ENCODE data around the gene KIF5A.
"Not testable (repeated sequence)": the region's sequence is repeated elsewhere in the genome, so short reads cannot be mapped to it uniquely, and the experiment has no call there.

Gene KIF5A

DNA sequence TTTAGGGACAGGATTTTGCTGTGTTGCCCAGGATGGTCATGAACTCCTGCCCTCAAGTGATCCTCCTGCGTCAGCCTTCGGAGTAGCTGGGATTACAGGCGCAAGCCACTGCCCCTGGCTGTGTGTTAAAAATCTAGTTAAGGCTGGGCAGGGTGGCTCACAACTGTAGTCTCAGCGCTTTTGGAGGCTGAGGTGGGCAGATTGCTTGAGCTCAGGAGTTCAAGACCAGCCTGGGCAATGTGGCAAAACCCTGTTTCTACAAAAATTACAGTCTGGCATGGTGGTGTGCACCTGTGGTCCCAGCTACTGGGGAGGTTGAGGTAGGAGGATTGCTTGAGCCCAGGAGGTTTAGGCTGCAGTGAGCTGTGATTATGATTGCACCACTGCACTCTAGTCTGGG lies 38.7 kb upstream of the KIF5A start:
- Histone ChIP-seq H3K4me3 (IDR thresholded peaks at IDR 0.05; ENCODE audit: insufficient read depth, low read depth, low read length) (no peak overlapping the region), H3K79me2 (ENCODE audit: insufficient read depth, low read depth) (no peaks in the 10 kb centered on the region), H2AFZ (ENCODE audit: low read depth) (no peak overlapping the region), H3K4me1 (ENCODE audit: low read depth, poor library complexity, severe bottlenecking) (no peaks in the 10 kb centered on the region), H3K36me3 (ENCODE audit: insufficient read depth) (peaks cover 35% of the 10 kb centered on the region; the same call in 1 of the 2 replicates), H3K9ac (no peak overlapping the region), H3K27ac (no peak overlapping the region), H3K4me2 (no peak overlapping the region), H3K27me3 (ENCODE audit: insufficient read depth, low read depth) (no peaks in the 10 kb centered on the region), H4K20me1 (ENCODE audit: insufficient read depth) (no peaks in the 10 kb centered on the region)
- TF ChIP-seq CTCF (conservative IDR thresholded peaks at IDR 0.05; ENCODE audit: low read depth, low read length): no peak

- no peak overlapping the region for H3K4me2 ChIP-seq
- H3K27me3 ChIP-seq (ENCODE audit: insufficient read depth, low read depth): no peaks in the 10 kb centered on the region
- H3K36me3 ChIP-seq (ENCODE audit: insufficient read depth): peaks cover 40% of the 10 kb centered on the region; the same call in 1 of the 2 replicates
- peaks cover under 1% of the 10 kb centered on the region for H3K4me1 ChIP-seq (ENCODE audit: low read depth, poor library complexity, severe bottlenecking)
- no peak overlapping the region for H3K9ac ChIP-seq
- H4K20me1 ChIP-seq (ENCODE audit: insufficient read depth): no peaks in the 10 kb centered on the region
- H3K27ac ChIP-seq: no peak overlapping the region
- no peak overlapping the region for H2AFZ ChIP-seq (ENCODE audit: low read depth)
- H3K79me2 ChIP-seq (ENCODE audit: insufficient read depth, low read depth): no peaks in the 10 kb centered on the region
- no peak for TF ChIP-seq CTCF (conservative IDR thresholded peaks at IDR 0.05; ENCODE audit: low read depth, low read length)
- H3K4me3 ChIP-seq (IDR thresholded peaks at IDR 0.05; ENCODE audit: insufficient read depth, low read depth, low read length): no peak overlapping the region
Observed at GRCh38 chr12:57511588-57512325, 38.1 kb upstream of the KIF5A start.

DNA sequence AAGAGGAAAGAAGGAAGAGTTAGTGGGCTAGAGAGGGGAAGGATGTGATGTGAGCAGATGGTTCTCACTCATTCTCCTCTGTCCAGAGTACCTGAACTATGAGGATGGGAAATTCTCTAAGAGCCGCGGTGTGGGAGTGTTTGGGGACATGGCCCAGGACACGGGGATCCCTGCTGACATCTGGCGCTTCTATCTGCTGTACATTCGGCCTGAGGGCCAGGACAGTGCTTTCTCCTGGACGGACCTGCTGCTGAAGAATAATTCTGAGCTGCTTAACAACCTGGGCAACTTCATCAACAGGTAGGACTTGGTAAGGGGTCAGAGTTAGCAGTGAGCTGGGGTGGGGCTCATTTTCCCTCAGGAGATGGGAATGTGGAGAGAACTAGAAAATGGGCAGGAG lies 37.2 kb upstream of the KIF5A start:
- Histone ChIP-seq H3K36me3 (ENCODE audit: insufficient read depth) (peaks cover 44% of the 10 kb centered on the region; the same call in 1 of the 2 replicates), H3K27me3 (ENCODE audit: insufficient read depth, low read depth) (no peaks in the 10 kb centered on the region), H3K9ac (no peak overlapping the region), H2AFZ (ENCODE audit: low read depth) (no peak overlapping the region), H3K4me1 (ENCODE audit: low read depth, poor library complexity, severe bottlenecking) (peaks cover 10% of the 10 kb centered on the region), H3K4me3 (IDR thresholded peaks at IDR 0.05; ENCODE audit: insufficient read depth, low read depth, low read length) (no peak overlapping the region), H3K4me2 (no peak overlapping the region), H3K79me2 (ENCODE audit: insufficient read depth, low read depth) (peaks cover 6% of the 10 kb centered on the region), H4K20me1 (ENCODE audit: insufficient read depth) (no peaks in the 10 kb centered on the region), H3K27ac (no peak overlapping the region)
- TF ChIP-seq CTCF (conservative IDR thresholded peaks at IDR 0.05; ENCODE audit: low read depth, low read length): no peak

- Histone ChIP-seq H3K4me2 (no peak overlapping the region), H3K79me2 (ENCODE audit: insufficient read depth, low read depth) (peaks cover 12% of the 10 kb centered on the region), H3K36me3 (ENCODE audit: insufficient read depth) (peaks cover 44% of the 10 kb centered on the region; the same call in 1 of the 2 replicates), H3K27ac (no peak overlapping the region), H3K9ac (no peak overlapping the region), H3K4me1 (ENCODE audit: low read depth, poor library complexity, severe bottlenecking) (peaks cover 16% of the 10 kb centered on the region), H2AFZ (ENCODE audit: low read depth) (no peak overlapping the region), H4K20me1 (ENCODE audit: insufficient read depth) (no peaks in the 10 kb centered on the region), H3K27me3 (ENCODE audit: insufficient read depth, low read depth) (no peaks in the 10 kb centered on the region), H3K4me3 (IDR thresholded peaks at IDR 0.05; ENCODE audit: insufficient read depth, low read depth, low read length) (no peak overlapping the region)
- no peak for TF ChIP-seq CTCF (conservative IDR thresholded peaks at IDR 0.05; ENCODE audit: low read depth, low read length)
Observed at GRCh38 chr12:57513266-57513665, 36.6 kb upstream of the KIF5A start.

DNA sequence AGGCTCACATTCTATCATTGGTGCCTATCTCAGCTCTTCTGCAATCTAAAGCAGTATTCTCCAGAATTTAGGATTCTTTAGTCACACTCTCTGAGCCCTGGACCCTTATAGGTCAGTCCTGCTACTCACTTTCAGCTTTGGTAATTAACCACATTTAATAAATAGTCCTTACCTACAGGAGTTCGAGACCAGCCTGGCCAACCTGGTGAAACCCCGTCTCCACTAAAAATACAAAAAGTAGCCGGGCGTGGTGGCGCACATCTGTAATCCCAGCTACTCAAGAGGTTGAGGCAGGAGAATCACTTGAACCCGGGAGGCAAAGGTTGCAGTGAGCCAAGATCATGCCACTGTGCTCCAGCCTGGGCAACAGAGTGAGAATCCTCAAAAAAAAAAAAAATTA lies 36.2 kb upstream of the KIF5A start:
- peaks cover 44% of the 10 kb centered on the region; the same call in 1 of the 2 replicates for H3K36me3 ChIP-seq (ENCODE audit: insufficient read depth)
- not testable (repeated sequence) for H3K27ac ChIP-seq; H3K4me3 ChIP-seq (IDR thresholded peaks at IDR 0.05; ENCODE audit: insufficient read depth, low read depth, low read length)

GRCh38 chr12:57514246-57514645 lies 35.6 kb upstream of the KIF5A start:
- not testable (repeated sequence) for H3K4me2 ChIP-seq; H2AFZ ChIP-seq (ENCODE audit: low read depth); H3K9ac ChIP-seq; H3K27me3 ChIP-seq (ENCODE audit: insufficient read depth, low read depth); H3K27ac ChIP-seq; H3K4me3 ChIP-seq (IDR thresholded peaks at IDR 0.05; ENCODE audit: insufficient read depth, low read depth, low read length); H4K20me1 ChIP-seq (ENCODE audit: insufficient read depth)
- Histone ChIP-seq H3K79me2 (ENCODE audit: insufficient read depth, low read depth) (peaks cover 22% of the 10 kb centered on the region), H3K36me3 (ENCODE audit: insufficient read depth) (peaks cover 44% of the 10 kb centered on the region; the same call in 1 of the 2 replicates), H3K4me1 (ENCODE audit: low read depth, poor library complexity, severe bottlenecking) (peaks cover 25% of the 10 kb centered on the region)

More for the DNA sequence above, 36.2 kb upstream of the KIF5A start:
- not testable (repeated sequence) for H3K9ac ChIP-seq; H3K27me3 ChIP-seq (ENCODE audit: insufficient read depth, low read depth); H2AFZ ChIP-seq (ENCODE audit: low read depth); H3K4me2 ChIP-seq; H4K20me1 ChIP-seq (ENCODE audit: insufficient read depth)
- peaks cover 20% of the 10 kb centered on the region for H3K4me1 ChIP-seq (ENCODE audit: low read depth, poor library complexity, severe bottlenecking)
- peaks cover 16% of the 10 kb centered on the region for H3K79me2 ChIP-seq (ENCODE audit: insufficient read depth, low read depth)
